Measurements from ENCODE around the gene NFATC1.

DNA sequence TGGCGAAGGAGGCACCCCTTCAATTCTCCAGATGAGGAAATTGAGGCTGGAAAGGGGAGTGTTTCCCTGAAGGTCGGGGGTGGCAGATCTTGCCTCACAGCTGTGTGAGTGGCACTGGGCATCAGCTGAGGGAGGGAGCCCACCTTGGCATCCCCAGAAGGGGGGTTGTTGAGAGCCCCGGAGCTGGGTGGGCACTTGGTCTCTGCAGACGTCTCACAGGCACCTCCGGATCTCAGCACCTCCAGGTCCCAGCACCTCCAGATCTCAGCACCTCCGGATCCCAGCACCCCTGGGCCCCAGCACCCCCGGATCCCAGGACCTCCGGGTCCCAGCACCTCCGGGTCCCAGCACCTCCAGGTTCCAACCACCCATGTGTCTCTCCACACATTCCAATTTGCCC is 137.9 kb downstream of the NFATC1 start:
- TF ChIP-seq, protein P1, sequence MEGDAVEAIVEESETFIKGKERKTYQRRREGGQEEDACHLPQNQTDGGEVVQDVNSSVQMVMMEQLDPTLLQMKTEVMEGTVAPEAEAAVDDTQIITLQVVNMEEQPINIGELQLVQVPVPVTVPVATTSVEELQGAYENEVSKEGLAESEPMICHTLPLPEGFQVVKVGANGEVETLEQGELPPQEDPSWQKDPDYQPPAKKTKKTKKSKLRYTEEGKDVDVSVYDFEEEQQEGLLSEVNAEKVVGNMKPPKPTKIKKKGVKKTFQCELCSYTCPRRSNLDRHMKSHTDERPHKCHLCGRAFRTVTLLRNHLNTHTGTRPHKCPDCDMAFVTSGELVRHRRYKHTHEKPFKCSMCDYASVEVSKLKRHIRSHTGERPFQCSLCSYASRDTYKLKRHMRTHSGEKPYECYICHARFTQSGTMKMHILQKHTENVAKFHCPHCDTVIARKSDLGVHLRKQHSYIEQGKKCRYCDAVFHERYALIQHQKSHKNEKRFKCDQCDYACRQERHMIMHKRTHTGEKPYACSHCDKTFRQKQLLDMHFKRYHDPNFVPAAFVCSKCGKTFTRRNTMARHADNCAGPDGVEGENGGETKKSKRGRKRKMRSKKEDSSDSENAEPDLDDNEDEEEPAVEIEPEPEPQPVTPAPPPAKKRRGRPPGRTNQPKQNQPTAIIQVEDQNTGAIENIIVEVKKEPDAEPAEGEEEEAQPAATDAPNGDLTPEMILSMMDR (IDR thresholded peaks at IDR 0.05) = no peak
- TF ChIP-seq POLR2A (IDR thresholded peaks at IDR 0.05) = no peak
